ENCODE measurements around the gene ISY1.
"Not testable (repeated sequence)": the region's sequence is repeated elsewhere in the genome, so short reads cannot be mapped to it uniquely, and the experiment has no call there.

Gene ISY1

GRCh38 chr3:129120254-129121004 is 40.4 kb downstream of the ISY1 start:
- peak overlapping the region; percentile 91 for H3K4me3 ChIP-seq (ENCODE audit: low read depth, low read length)
- H3K27ac ChIP-seq (ENCODE audit: low read depth, low read length) = peak overlapping the region; percentile 42
- 0 out of 2 replicates have a peak, but pooled peaks cover 6% of the 10 kb centered on the region for H3K36me3 ChIP-seq (ENCODE audit: insufficient read depth, low read length)
- H3K27me3 ChIP-seq (ENCODE audit: insufficient read depth, low read length) = no peaks in the 10 kb centered on the region
- peaks cover 44% of the 10 kb centered on the region for H3K79me2 ChIP-seq (ENCODE audit: control insufficient read depth, insufficient read depth, low read length, unreplicated experiment)
- peak overlapping the region; percentile 26 for H2AFZ ChIP-seq (ENCODE audit: low read length, unreplicated experiment)
- H3K4me1 ChIP-seq (ENCODE audit: control insufficient read depth, insufficient read depth, low read length, unreplicated experiment) = peaks cover 20% of the 10 kb centered on the region

DNA sequence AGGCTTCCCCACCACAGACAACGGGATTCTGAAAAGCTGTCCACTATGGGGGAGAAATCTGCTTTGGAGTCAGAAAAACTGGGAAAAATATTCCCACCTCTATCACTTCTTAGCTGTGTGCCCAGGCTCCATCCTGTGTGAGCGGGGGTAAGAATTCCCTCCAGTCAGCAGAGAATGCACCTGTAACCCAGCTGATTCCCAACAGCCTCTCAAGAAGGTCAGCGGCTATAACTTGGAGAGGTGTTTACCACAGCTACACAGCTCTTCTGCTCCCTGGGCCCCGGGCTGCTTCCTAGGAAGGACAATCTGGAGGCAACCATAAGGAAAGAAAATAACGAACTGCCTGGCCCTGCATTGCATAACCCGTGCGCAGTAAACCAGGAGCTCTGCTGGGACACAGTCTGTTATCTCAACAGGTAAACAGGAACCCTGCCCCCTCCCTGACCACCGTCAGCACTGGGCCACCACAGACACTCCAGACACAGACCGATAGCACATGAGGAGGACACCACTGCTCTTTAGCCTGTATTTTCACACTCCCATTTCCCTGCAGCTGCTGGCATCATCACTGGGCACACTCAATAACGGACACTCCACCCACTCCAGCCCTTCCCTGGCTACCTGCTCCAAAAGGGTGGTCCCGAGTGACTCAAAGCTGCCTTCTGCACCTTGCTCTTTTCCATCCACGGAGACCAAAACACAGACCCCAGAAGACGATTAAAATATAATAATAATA is 41.3 kb downstream of the ISY1 start:
- Histone ChIP-seq H3K36me3 (ENCODE audit: insufficient read depth, low read length) (0 out of 2 replicates have a peak, but pooled peaks cover 6% of the 10 kb centered on the region), H3K4me1 (ENCODE audit: control insufficient read depth, insufficient read depth, low read length, unreplicated experiment) (peaks cover 20% of the 10 kb centered on the region), H3K27ac (ENCODE audit: low read depth, low read length) (peak overlapping the region; percentile 42), H3K27me3 (ENCODE audit: insufficient read depth, low read length) (no peaks in the 10 kb centered on the region), H3K4me3 (ENCODE audit: low read depth, low read length) (peak overlapping the region; percentile 91), H3K79me2 (ENCODE audit: control insufficient read depth, insufficient read depth, low read length, unreplicated experiment) (peaks cover 49% of the 10 kb centered on the region), H2AFZ (ENCODE audit: low read length, unreplicated experiment) (no peak overlapping the region)

GRCh38 chr3:129118745-129119144 is 42.1 kb downstream of the ISY1 start:
- Histone ChIP-seq H2AFZ (ENCODE audit: low read length, unreplicated experiment) (no peak overlapping the region), H3K4me3 (ENCODE audit: low read depth, low read length) (0 out of 2 replicates have a peak overlapping the region, but pooled peaks have one; percentile 91), H3K27me3 (ENCODE audit: insufficient read depth, low read length) (no peaks in the 10 kb centered on the region), H3K36me3 (ENCODE audit: insufficient read depth, low read length) (0 out of 2 replicates have a peak, but pooled peaks cover 6% of the 10 kb centered on the region), H3K27ac (ENCODE audit: low read depth, low read length) (no peak overlapping the region), H3K4me1 (ENCODE audit: control insufficient read depth, insufficient read depth, low read length, unreplicated experiment) (peaks cover 20% of the 10 kb centered on the region), H3K79me2 (ENCODE audit: control insufficient read depth, insufficient read depth, low read length, unreplicated experiment) (peaks cover 54% of the 10 kb centered on the region)

- 0 out of 2 replicates have a peak, but pooled peaks cover 6% of the 10 kb centered on the region for H3K36me3 ChIP-seq (ENCODE audit: insufficient read depth, low read length)
- no peaks in the 10 kb centered on the region for H3K27me3 ChIP-seq (ENCODE audit: insufficient read depth, low read length)
- no peak overlapping the region for H3K27ac ChIP-seq (ENCODE audit: low read depth, low read length)
- peaks cover 20% of the 10 kb centered on the region for H3K4me1 ChIP-seq (ENCODE audit: control insufficient read depth, insufficient read depth, low read length, unreplicated experiment)
- H3K4me3 ChIP-seq (ENCODE audit: low read depth, low read length) = no peak overlapping the region
- H2AFZ ChIP-seq (ENCODE audit: low read length, unreplicated experiment) = no peak overlapping the region
- peaks cover 62% of the 10 kb centered on the region for H3K79me2 ChIP-seq (ENCODE audit: control insufficient read depth, insufficient read depth, low read length, unreplicated experiment)
These were observed 43.7 kb downstream of the ISY1 start for GRCh38 chr3:129117134-129117533.

DNA sequence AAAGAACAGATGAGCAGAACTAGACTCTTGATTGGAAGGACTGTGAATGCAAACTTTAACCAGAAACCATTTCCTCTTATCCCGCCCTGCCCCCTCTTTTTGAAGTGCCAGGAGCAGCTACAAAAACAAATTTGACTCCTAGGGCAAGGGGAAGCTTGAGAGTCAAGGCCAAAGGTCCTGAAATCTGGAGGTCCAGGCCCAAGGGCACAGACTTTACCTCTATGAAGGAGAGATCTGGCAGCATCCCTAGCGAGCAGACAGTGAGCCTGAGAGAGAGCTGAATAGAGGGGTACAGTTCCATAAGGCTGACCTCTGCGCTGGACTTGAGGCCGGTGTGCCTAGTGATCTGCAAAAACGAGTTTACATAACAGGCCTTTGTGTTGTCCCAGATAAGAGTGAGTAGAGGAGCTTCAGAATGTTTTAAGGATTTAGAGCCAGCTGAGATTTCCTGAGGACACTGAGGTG is 44.3 kb downstream of the ISY1 start:
- H3K4me1 ChIP-seq (ENCODE audit: control insufficient read depth, insufficient read depth, low read length, unreplicated experiment) = peaks cover 20% of the 10 kb centered on the region
- H3K79me2 ChIP-seq (ENCODE audit: control insufficient read depth, insufficient read depth, low read length, unreplicated experiment) = peaks cover 62% of the 10 kb centered on the region
- H3K27ac ChIP-seq (ENCODE audit: low read depth, low read length) = no peak overlapping the region
- H3K4me3 ChIP-seq (ENCODE audit: low read depth, low read length) = no peak overlapping the region
- 0 out of 2 replicates have a peak, but pooled peaks cover 6% of the 10 kb centered on the region for H3K36me3 ChIP-seq (ENCODE audit: insufficient read depth, low read length)
- H3K27me3 ChIP-seq (ENCODE audit: insufficient read depth, low read length) = no peaks in the 10 kb centered on the region
- no peak overlapping the region for H2AFZ ChIP-seq (ENCODE audit: low read length, unreplicated experiment)

GRCh38 chr3:129114455-129114854 is 46.4 kb downstream of the ISY1 start:
- Histone ChIP-seq H3K4me1 (ENCODE audit: control insufficient read depth, insufficient read depth, low read length, unreplicated experiment) (peaks cover 16% of the 10 kb centered on the region), H3K4me3 (ENCODE audit: low read depth, low read length) (no peak overlapping the region), H2AFZ (ENCODE audit: low read length, unreplicated experiment) (no peak overlapping the region), H3K79me2 (ENCODE audit: control insufficient read depth, insufficient read depth, low read length, unreplicated experiment) (peaks cover 55% of the 10 kb centered on the region), H3K27ac (ENCODE audit: low read depth, low read length) (no peak overlapping the region), H3K36me3 (ENCODE audit: insufficient read depth, low read length) (0 out of 2 replicates have a peak, but pooled peaks cover 6% of the 10 kb centered on the region), H3K27me3 (ENCODE audit: insufficient read depth, low read length) (no peaks in the 10 kb centered on the region)

DNA sequence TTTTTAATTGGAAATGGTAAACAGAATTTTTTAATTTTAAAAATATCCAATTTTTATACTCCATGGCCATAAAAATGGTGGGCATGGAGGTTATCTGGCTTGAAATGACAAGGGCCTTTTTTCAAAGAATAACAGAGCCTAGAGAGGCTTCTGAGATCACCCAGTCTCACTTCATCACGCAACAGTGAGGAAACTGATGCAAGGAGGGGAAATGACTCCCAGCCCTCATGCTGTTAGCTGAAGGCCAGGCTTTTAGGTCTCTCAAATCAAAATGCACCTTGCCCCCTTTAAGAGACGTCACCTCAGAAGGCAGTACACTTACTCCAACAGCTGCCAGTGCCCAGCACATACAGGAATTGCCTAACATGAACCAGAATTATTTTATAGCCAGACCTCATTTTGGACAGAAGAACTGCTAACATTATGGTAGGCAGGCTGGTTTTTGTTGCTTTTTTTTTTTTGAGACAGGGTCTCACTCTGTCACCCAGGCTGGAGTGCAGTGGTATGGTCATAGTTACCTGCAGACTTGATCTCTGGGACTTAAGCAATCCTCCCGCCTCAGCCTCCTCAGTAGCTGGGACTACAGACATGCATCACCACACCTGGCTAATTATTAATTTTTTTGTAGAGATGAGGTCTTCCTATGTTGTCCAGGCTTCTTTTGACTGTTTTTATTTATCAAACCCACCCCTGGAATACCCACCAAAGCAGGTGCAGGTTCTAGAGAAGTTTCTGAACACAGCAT is 48.4 kb downstream of the ISY1 start:
- Histone ChIP-seq H3K79me2 (ENCODE audit: control insufficient read depth, insufficient read depth, low read length, unreplicated experiment) (peaks cover 40% of the 10 kb centered on the region), H3K4me3 (ENCODE audit: low read depth, low read length) (no peak overlapping the region), H3K27me3 (ENCODE audit: insufficient read depth, low read length) (no peaks in the 10 kb centered on the region), H3K36me3 (ENCODE audit: insufficient read depth, low read length) (0 out of 2 replicates have a peak, but pooled peaks cover under 1% of the 10 kb centered on the region), H2AFZ (ENCODE audit: low read length, unreplicated experiment) (no peak overlapping the region), H3K4me1 (ENCODE audit: control insufficient read depth, insufficient read depth, low read length, unreplicated experiment) (peaks cover 8% of the 10 kb centered on the region), H3K27ac (ENCODE audit: low read depth, low read length) (no peak overlapping the region)

DNA sequence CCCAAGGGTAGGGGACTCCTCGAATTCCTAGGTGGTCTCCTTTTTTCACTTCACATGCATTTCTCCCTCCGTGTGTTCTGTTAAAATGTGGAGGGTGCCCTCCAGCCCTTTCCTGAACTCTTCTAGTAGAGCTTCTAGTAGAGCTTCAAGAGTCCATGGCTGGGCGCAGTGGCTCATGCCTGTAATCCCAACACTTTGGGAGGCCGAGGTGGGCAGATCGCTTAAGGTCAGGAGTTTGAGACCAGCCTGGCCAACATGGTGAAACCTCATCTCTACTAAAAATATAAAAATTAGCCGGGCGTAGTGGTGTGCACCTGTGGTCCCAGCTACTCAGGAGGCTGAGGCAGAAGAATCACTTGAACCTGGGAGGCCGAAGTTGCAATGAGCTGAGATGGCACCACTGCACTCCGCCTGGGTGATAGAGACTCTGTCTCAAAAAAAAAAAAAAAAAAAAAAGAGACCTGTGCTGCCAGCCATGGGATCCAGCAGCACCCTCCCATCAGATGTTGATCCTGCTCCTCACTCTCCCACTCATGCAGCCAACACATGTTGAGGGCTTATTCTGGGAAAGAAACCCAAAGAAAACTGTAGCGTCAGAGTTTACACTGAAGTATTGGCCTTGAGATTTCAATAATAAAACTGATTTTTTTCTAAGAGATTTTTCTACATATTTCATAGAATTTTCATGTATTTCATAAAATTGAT is 49.6 kb downstream of the ISY1 start:
- H3K4me1 ChIP-seq (ENCODE audit: control insufficient read depth, insufficient read depth, low read length, unreplicated experiment); H3K27me3 ChIP-seq (ENCODE audit: insufficient read depth, low read length); H2AFZ ChIP-seq (ENCODE audit: low read length, unreplicated experiment); H3K4me3 ChIP-seq (ENCODE audit: low read depth, low read length); H3K36me3 ChIP-seq (ENCODE audit: insufficient read depth, low read length); H3K27ac ChIP-seq (ENCODE audit: low read depth, low read length): not testable (repeated sequence)
- H3K79me2 ChIP-seq (ENCODE audit: control insufficient read depth, insufficient read depth, low read length, unreplicated experiment) = peaks cover 32% of the 10 kb centered on the region

DNA sequence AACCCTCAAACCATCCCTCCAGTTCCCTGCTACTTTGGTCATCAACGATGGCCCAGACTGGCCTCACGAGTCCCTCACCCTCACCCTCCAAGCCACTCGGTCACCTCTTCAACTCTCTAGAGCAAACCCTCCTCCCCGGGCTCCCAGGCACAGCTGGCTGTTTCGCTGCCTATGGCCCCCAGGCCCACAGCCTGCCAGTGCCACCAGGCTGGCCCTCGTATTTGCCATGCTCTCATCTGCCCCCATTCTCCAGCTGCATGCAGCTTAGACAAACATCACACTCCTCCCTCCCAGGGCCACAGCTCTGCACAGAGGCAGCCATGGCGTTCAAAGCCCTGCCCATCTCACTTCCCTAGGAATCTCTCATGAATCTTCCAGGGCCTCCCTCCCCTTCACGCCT is 53.1 kb downstream of the ISY1 start:
- Histone ChIP-seq H3K4me1 (ENCODE audit: control insufficient read depth, insufficient read depth, low read length, unreplicated experiment) (no peaks in the 10 kb centered on the region), H3K4me3 (ENCODE audit: low read depth, low read length) (no peak overlapping the region), H2AFZ (ENCODE audit: low read length, unreplicated experiment) (no peak overlapping the region), H3K36me3 (ENCODE audit: insufficient read depth, low read length) (no peaks in the 10 kb centered on the region), H3K27me3 (ENCODE audit: insufficient read depth, low read length) (no peaks in the 10 kb centered on the region), H3K79me2 (ENCODE audit: control insufficient read depth, insufficient read depth, low read length, unreplicated experiment) (peaks cover 13% of the 10 kb centered on the region), H3K27ac (ENCODE audit: low read depth, low read length) (no peak overlapping the region)

All from ACC112 (cell line).